ENCODE data around the gene IL11RA. TPM values are rescaled to one million over a fixed set of nuclear protein-coding genes. Genes with fewer than 3 reads are reported as not detected.

Gene IL11RA
- total and polyA plus RNA-seq, 2 of the 8 experiments (the other 6 are each of a cell fraction or from before 2014, with no cell fraction given): 5.5 to 9.1 TPM

DNA sequence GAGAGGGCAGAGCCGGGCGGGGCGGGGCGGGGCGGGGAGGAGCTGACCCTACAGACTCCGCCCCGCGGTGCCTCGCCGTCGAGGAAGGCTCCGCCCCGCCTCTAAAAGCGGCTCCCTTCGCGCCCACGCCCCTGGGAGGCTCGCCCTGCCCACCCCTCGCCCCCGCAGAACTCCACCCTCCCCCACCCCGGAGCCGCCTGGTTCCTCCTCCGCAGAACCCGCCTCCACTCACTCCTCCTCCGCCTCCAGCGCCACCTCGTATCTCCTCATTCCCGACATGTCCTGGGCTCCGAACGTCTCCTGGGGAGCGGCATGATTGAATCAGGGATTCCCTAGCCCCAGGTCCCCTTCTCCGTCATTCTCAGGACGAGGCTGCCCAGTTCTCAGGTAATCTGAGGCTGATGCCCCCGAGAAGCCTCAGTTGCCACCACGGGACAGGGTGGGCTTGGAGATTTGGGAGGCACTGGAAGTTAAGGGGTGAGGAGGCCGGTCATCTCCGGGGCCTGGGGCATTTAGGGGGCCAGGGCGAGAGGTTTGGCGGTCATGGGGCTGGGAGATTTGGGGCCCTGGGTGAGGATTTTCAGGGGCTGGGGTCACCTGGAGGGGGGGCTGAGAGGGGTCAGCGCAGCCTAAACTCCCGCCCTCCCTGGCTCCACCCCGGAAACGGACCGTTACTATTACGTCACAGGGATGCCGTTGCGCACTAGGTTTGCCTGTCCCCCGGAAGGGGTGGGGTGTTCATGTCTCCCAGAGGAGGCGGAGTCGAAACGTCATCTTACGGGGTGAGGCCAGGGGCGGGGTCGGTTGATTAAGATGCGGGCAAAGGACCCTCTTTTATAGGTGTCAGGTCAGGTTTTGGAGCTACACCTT is 13.6 kb downstream of the IL11RA start (continued):
- TF ChIP-seq MAFK (IDR thresholded peaks at IDR 0.05; ENCODE audit: low read depth, low read length) (no peak), SP2 (IDR thresholded peaks at IDR 0.05; ENCODE audit: low read length) (no peak), EGR1 (IDR thresholded peaks at IDR 0.05; ENCODE audit: borderline replicate concordance, low read depth, low read length) (peak; percentile 90), PHF8 (conservative IDR thresholded peaks at IDR 0.05; ENCODE audit: low read depth, low read length) (peak; percentile 80), FOSL1 (IDR thresholded peaks at IDR 0.05; ENCODE audit: insufficient read depth, low read depth, low read length) (no peak), SIN3A (conservative IDR thresholded peaks at IDR 0.05 in 1 of 2, IDR thresholded peaks at IDR 0.05 in 1 of 2; ENCODE audit: low read depth in 1 of 2, low read length in 2 of 2) (0 out of 4 replicates have a peak, but pooled peaks of 1 of the 2 experiments have one; percentile 41), GABPA (IDR thresholded peaks at IDR 0.05; ENCODE audit: borderline replicate concordance, insufficient read depth, low read length) (peak; percentile 83; the same call in 1 of the 2 replicates), EP300 (IDR thresholded peaks at IDR 0.05; ENCODE audit: borderline replicate concordance in 1 of 2, low read depth in 2 of 2, low read length in 2 of 2) (no peak), SP4 (IDR thresholded peaks at IDR 0.05; ENCODE audit: low read length) (no peak; the same call in 1 of the 2 replicates), ASH2L (IDR thresholded peaks at IDR 0.05; ENCODE audit: low read length) (peak; percentile 82), POLR2A (IDR thresholded peaks at IDR 0.05; ENCODE audit: control extremely low read depth in 1 of 2, low read depth in 2 of 2, low read length in 2 of 2) (peak in 1 of 2 experiments; percentile 83; a peak in 2 of 3 replicates)
- TF ChIP-seq, protein P1, sequence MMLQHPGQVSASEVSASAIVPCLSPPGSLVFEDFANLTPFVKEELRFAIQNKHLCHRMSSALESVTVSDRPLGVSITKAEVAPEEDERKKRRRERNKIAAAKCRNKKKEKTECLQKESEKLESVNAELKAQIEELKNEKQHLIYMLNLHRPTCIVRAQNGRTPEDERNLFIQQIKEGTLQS (IDR thresholded peaks at IDR 0.05; ENCODE audit: insufficient read depth, low read depth, low read length): no peak
- TF ChIP-seq, protein P2, sequence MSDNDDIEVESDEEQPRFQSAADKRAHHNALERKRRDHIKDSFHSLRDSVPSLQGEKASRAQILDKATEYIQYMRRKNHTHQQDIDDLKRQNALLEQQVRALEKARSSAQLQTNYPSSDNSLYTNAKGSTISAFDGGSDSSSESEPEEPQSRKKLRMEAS (IDR thresholded peaks at IDR 0.05): peak; percentile 32; the same call in 1 of the 2 replicates

Data from H1 (cell line).